HG03095 (cell line): ENCODE data around the gene SNAP91.
"Not testable (repeated sequence)": the region's sequence is repeated elsewhere in the genome, so short reads cannot be mapped to it uniquely, and the experiment has no call there.

ENCODE experiments used
- ATAC-seq: cut with Tn5 transposase; IDR thresholded peaks from one replicate; pipeline ENCODE4 v1.9.1; 2021; ENCODE audit warnings: moderate library complexity; ENCODE audit not compliant: unreplicated experiment

The SNAP91 gene

DNA sequence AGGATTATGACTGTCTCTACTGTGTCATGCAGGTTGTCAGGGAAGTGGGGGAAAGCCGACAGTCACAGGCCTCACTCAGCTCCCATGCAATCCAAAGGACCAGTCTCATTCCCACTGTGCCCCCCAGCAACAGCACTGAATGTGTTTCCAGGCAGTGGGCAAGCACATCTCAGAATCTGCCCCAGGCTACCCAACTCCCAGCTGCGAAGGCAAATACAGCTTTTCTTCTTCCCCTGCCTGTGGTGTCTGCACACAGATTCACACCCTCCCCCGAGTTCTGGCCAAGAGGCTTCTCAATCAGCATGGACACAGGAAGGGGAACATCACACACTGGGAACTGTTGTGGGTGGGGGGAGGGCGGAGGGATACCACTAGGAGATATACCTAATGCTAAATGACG, 75.3 kb downstream of the SNAP91 start:
- ATAC-seq = no peak

DNA sequence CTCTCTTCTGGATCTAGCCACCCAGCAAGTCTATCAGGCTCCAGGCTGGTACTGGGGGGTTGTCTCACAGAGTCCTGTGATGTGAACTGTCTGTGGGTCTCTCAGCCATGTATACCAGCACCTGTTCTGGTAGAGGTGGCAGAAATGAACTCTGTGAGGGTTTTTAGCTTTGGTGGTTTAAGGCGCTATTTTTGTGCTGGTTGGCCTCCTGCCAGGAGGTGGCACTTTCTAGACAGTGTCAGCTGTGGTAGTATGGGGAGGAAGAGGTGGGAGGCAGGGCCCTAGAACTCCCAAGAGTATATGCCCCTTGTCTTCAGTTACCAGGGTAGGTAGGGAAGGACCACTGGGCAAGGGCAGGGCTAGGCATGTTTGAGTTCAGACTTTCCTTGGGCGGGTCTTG, 75.8 kb downstream of the SNAP91 start:
- ATAC-seq = no peak

DNA sequence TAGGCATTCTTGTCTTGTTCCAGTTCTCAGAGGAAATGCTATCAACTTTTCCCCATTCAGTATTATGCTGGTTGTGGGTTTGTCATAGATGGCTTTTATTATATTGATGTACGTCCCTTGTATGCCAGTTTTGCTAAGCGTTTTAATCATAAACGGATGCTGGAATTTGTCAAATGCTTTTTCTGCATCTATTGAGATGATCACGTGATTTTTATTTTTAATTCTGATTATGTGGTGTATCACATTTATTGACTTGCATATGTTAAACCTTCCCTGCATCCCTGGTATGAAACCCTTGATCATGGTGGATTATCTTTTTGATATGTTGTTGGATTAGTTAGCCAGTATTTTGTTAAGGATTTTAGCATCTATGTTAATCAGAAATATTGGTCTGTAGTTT, 79.0 kb downstream of the SNAP91 start:
- not testable (repeated sequence) for ATAC-seq

DNA sequence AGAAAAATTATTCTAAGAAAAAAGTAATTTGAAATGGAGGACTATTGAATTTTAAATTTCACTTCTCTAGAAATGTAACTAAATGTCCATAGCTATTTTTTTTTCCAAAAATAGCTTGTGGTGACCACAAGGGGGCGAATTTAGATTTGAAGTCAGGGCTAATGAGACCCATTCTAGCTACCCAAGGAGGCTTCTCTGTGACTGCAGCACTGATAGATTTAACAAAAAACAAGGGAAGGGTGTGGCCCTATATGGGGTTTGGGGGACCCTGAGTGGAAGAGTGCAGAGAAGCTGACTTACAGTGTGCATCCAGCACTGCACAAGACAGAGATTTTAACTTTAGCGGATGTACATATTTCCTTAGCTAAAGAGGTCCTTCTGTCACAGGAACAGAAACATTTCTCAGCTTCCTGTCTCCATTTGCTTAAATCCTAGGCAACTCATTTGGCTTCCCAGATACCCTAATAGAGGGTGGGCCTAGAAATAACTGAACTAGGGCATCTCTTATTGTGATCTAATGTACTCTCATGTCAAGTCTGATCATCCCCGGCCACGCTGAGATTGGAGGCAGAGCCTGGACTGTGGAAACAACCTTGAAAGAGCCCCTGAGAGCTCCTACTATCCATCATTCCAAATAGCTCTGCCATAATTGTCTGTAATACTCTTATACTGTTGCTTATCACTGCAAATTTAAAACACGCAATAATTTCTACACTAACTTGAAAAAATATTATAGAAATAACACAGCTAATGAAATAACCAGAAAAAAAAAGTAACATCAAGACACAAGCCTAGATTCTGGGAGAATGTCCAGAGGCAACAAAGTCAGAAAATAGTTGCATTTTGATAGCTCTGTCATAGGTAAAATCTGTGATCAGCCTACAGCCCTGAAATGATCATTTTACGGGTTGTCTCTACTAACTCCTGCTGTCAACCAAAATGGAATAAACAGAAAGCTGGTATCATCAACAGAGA, 93.6 kb downstream of the SNAP91 start:
- no peak for ATAC-seq

DNA sequence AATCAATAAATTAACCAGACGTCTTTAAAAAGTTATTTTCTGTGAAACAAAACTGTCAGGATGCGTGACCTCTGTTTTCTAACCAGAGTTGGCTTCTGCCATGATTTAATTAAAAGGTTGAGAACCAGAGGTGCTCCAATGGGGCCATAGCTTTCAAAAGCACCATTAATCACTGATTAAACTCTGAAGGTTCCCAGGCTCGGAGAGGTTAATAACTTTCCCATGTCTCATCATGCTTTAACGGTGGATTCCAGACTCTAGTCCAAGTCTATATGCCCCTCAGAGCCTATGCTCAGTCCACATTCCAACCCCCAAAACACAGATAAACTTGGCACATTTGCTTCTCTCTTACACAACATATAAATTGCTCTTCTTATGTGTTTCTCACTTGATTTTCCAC, 95.5 kb downstream of the SNAP91 start:
- no peak for ATAC-seq

DNA sequence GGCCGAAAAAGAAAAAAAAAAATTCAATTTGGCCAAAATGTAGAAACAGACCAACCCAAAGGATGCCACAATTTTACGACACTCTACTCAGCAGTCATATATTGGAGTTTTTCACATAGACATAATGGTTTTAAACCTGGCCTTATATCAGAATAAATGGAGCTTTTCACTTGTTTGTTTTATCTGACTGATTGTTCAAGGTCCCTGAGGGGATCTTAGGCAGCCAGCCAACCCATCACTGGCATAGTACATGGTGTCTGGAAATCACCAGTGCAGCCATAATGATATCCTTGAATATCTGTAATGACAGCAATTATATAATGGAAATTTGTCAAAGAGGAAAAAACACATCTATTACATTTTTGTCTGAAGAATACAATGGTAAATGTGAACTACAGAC, 99.7 kb downstream of the SNAP91 start:
- ATAC-seq = no peak

DNA sequence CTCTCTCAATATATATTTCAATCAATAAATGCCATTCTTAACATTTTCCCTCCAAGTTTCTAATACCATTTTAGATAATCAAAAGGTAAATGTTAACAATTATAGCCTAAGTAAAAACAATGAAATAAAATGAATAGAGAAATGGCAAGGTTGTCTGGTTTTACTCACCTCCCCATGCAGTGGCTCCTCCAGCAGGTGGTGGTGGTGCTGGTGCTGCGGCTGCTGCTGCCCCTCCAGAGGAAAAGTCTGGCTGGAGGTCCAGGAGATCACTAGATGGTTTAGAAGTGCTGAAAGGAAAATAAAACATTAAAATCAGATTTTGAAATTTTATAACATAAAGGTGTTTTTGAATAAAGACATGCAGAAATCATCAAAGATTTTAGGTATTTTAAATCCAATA, 103.4 kb downstream of the SNAP91 start:
- no peak for ATAC-seq

DNA sequence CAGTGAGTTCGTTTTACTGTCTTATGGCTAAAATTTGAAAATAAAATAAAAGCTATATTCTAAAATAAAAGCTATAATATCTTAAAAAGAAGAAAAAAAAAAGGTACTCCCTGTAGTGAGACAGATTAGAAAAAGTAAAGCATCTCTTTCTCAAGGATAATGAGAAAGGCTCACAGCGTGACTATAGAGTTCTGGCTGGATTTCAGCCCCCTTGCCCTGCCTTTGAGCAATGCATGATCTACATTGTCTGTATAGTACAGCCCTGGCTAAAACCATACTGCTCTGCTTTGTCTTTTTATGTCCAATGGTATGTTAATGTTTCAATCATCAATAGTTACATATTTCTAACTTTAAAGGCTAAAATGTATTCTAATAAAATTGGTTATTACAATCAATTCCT, 105.3 kb downstream of the SNAP91 start:
- no peak for ATAC-seq

DNA sequence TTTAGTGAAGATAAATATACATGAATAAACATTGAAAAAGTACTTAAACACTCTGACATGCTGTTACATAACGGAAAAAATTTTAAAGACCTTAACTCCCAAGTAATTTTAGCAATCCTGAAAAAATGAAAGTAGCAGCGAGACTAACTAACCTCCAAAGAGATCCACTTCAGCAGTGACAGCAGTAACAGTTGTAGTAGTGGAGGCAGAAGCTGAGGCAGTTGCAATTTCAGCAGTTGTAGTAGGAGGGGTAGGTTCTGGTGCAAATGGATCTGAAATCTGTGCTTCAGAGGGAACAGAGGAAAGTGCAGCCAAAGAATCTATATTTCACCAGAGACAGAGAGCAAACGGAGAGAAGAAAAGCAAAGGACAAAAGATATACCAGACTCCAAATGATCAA, 107.8 kb downstream of the SNAP91 start:
- no peak for ATAC-seq

DNA sequence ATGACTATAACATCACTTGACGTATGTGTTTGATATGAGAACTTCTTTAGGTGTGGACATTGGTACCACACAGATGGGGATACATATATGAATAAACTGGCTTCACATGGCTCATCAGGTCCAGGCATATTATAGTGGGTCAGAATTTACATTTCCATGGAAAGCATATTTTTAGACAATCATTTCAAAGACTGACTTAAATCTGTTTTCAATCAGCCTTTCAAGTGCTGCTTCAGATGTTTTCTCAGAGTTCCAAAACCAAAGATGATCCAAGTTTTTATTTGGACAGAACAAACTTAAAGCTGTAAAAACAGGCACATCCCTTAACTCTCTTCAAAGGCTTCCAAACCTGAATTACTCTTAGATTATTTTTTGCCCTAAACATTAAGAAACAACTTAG, 108.4 kb downstream of the SNAP91 start:
- no peak for ATAC-seq

DNA sequence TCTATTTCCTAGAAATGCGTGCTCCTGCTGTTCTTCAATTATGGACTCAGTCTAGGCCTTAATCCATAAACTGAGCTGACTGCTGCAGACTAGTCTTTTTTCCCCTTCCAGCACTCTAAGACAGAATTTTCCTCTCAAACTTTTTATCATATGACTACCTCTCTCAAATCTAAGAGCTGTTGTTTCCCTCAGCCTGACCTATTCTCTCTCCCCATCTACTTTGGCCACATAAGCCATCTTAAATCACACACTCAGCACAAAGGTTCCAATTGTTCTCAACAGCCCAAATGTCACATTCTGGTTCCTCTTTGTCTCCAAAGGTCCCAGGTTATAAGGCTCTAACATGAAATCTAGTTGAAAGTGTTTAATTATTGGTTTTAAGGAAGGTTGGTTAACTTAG, 111.4 kb downstream of the SNAP91 start:
- ATAC-seq = no peak

DNA sequence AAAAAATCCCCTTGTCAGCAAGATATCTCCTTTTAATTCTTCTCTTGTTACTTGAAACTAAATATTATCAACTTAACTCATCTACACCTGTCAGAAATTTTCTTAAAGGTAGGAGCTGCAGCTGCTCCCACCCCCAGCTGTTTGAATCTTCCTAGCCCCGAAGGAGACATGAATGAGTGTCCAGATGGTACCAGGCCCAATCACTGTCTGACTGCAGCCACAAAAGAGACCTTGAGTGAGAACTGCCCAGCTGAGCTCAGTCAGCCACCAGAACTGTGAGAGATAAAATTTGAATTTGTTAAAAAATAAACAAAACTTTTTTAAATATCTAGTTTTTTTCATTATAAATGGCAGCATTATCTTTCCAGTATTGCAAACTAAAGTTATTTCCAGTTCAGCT, 111.8 kb downstream of the SNAP91 start:
- ATAC-seq = no peak

DNA sequence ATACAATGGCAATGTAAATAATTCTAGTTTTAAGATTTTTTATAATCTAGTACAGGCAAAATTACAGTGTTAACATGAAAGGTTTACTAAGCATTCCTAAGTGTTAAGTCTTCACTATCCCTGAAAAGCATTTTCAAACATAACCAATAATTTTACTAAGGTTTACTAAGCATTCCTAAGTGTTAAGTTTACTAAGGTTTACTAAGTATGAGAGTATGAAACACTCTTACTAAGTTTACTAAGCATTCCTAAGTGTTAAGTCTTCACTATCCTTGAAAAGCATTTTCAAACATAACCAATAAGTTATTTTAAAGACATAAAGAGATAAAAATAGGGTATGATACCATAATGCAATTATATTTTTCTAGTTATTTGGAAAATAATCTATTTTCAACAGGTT, 114.0 kb downstream of the SNAP91 start:
- no peak for ATAC-seq

DNA sequence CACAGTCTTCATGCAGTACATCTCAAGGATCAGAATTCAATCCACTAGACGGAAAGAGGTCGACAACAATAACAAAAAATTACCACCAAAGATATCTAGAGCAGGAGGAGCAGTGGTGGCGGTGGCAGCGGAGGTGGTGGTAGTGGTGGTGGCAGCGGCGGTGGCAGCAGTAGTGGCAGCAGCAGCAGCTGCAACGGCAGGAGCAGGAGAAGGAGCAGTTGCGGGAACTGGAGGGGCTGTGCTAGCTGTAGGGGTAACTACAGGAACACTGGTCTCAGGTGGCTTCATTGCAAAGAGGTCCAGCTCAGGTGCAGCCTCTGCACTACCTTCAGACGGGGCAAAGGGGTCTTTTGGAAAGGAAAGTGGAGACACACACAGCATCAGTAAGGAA, 115.5 kb downstream of the SNAP91 start:
- ATAC-seq = no peak

DNA sequence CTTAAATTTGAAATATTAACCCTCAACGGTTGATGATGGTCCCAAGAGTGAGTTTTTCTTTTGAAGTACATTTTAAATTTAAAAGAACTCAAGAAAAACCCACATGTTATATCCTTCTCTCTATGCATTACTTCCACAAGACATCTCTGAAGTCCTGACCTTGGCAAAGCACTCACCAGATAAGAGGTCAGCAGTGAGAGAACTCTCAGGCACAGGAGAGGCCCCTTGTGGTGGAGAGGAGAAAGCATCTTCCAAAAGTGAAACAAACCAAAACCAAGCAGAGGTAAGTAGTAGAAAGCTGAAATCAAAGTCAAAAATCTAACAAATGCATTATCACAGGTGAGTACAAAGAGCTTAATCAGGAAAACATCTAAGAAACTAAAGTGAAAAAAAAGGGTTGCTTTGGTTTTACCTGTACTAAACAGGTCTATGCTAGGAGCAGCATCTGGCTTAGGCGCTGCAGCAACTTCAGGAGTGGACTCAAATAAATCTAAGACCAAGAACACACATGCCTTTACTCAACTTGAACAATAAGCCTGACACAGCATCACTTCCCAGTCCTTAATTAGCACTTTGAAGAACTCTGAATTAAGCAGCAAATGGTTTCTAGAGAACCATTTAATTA, 116.0 kb downstream of the SNAP91 start:
- peak; percentile 95 for ATAC-seq

DNA sequence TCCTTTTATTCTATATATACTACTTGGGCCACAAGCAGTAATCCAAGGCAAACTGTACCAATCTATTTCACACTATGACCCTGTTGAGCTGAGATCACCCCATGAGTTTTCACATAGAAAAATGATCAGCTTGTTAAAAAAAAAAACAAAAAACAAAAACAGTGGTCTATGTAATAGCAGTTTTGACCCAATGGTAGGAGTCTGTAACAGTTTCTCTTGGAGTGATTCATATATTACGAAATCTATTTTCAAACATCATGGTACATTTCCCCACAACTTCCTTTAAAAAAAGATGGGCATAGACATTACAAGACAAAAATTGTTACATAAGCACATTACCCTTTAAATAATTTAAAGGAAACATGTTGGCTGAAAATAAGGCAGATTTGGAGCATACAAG, 118.5 kb downstream of the SNAP91 start:
- no peak for ATAC-seq

DNA sequence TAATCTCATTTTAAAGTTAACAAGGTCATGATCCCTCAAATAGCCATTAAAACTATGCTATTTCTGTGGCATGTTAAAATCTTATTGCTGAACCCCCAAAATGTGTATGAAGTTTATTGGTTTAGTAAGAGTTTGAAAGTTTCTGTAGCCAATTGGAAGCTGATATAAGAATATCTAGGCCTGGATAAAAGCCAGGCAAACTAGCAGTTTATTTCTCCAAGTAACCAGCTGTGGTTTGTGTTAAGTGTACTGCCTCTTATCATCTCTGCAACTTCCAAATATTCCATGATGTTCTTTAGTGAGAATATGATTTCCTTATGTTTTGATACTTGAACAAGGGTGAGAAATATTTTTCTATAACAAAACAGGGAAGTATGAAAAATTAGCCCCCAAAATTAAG, 119.8 kb downstream of the SNAP91 start:
- no peak for ATAC-seq

DNA sequence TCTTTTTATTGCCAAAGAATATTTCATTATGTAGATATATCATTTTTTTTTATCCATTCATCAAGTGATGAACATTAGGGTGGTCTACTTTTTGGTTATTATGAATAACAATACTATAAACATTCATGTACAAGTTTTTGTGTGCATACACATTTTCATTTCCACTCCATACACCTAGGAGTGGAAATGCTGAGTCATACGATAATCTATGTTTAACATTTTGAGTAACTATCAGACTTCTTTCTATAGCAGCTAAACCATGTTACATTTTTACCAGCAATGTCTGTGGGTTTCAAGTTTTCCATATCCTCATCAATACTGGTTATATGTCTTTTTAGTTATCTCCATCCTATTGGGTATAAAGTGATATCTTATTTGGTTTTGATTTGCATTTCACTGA, 130.8 kb downstream of the SNAP91 start:
- no peak for ATAC-seq

DNA sequence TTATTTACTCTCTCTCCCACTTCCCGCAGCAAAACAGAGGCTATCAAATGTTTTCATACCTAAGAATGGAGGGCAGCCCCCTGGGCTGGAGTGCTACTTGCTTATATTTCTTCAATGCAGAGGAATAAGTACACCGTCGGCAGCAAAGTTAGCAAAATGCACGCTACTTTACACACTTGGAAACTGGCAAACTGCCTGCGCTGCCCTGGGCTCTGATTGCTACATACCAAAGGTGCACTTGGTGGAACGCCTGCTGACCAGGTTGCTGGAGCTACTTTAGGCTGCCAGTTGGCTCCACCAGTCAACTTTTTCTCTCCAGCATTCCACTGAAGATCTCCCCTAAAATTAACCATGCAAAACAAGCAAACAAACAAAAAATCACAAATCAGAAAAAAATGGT, 134.1 kb downstream of the SNAP91 start:
- no peak for ATAC-seq

DNA sequence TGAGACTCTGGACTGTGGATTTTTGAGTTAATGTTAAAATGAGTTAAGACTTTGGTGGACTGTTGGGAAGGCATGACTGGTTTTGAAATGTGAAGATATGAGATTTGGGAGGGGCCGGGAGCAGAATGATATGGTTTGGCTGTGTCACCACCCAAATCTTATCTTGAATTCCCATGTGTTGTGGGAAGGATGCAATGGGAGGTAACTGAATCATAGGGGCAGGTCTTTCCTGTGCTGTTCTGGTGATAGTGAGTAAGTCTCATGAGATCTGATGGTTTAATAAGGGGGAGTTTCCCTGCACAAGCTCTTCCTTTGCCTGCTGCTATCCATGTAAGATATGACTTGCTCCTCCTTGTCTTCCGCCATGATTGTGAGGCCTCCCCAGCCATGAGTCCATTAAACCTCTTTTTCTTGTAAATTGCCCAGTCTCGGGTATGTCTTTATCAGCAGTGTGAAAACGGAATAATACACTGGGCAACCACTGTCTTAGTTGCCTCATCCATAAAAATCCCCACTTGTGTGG, 137.2 kb downstream of the SNAP91 start:
- ATAC-seq = not testable (repeated sequence)

DNA sequence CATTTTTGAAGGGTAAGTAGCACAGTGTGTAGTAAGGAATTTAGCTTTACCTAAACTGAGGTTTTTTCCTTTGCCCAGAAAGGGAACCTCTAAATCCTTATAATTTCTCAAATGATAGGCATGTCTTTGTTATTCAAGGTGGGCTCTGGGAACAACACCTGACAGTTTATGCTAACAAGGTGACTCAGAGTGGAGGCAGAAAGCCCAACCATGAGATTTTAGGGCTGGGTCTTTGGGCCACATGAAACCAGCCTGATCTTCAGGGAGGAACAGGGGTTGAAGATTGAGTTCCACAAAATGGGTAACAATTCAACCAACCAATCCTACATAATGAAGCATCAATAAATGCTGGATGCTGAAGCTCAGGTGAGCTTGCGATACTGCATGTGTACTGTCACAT, 149.9 kb downstream of the SNAP91 start:
- no peak for ATAC-seq

DNA sequence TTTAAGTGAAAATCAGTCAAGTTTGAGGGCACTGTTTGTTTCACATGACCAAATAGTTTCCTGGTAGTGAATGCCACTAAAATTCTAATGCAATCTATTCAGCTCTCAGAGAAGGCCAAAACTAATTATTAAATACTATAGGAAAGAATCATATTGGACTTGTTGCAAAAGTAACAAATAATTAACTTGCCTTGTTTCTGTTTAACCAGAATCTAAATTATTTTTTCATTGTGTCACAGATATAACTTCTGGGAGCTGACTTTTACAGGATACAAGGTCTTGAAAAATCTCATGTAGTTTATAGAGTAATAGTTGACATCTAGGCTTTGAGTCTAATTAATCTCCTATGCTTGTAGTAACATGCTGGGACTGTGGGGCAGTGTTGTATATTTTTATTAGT, 152.0 kb downstream of the SNAP91 start:
- ATAC-seq = no peak
